ENCODE data around the gene NFIX.

The NFIX gene

DNA sequence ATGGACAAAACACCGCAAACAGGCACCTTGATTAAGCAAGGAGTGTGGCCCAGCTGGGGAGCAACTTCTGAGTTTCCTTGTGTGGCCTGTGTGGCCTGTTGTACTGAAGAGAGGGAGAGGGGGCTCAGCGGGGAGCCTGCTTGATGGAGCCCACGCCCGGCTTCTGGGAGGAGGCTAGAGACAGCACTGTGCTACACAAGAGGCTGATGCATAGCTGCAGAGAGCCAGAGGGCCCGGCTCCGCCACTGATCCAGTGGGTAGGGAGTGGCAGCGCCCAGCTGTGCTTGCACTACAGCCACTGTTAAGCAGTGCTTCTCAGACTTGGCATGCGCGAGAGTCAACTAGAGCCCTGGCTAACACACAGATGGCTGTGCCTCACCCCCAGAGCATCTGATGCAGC, 88.4 kb downstream of the NFIX start:
- DNase-seq (ENCODE audit: low read depth): no peak
- TF ChIP-seq, protein P1, sequence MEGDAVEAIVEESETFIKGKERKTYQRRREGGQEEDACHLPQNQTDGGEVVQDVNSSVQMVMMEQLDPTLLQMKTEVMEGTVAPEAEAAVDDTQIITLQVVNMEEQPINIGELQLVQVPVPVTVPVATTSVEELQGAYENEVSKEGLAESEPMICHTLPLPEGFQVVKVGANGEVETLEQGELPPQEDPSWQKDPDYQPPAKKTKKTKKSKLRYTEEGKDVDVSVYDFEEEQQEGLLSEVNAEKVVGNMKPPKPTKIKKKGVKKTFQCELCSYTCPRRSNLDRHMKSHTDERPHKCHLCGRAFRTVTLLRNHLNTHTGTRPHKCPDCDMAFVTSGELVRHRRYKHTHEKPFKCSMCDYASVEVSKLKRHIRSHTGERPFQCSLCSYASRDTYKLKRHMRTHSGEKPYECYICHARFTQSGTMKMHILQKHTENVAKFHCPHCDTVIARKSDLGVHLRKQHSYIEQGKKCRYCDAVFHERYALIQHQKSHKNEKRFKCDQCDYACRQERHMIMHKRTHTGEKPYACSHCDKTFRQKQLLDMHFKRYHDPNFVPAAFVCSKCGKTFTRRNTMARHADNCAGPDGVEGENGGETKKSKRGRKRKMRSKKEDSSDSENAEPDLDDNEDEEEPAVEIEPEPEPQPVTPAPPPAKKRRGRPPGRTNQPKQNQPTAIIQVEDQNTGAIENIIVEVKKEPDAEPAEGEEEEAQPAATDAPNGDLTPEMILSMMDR (IDR thresholded peaks at IDR 0.05; ENCODE audit: insufficient read depth, low read depth, low read length, missing control alignments): no peak
- no peak overlapping the region for H3K4me3 ChIP-seq (ENCODE audit: low read length)

DNA sequence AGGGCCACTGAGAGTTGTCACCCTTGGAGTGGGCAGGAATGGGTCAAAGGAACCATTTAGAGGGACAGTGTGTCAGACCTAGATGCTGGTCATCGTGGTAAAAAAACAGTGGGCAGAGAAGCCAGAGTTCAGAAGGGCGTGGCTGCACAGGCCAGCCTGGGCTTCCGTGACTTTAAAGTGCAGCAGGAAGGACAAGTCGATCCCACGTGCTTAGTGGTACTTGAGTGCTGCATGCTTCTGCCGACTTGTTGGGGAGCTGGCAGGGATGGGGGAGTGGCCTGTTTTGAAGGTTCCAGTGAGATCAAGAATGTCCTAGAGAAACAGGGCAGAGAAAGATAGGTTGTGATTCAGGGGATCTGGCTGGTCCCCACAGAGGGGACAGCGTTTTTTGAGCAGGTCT, 90.4 kb downstream of the NFIX start:
- no peak for DNase-seq (ENCODE audit: low read depth)
- TF ChIP-seq, protein P1 (IDR thresholded peaks at IDR 0.05; ENCODE audit: insufficient read depth, low read depth, low read length, missing control alignments): no peak
- H3K4me3 ChIP-seq (ENCODE audit: low read length): no peak overlapping the region

DNA sequence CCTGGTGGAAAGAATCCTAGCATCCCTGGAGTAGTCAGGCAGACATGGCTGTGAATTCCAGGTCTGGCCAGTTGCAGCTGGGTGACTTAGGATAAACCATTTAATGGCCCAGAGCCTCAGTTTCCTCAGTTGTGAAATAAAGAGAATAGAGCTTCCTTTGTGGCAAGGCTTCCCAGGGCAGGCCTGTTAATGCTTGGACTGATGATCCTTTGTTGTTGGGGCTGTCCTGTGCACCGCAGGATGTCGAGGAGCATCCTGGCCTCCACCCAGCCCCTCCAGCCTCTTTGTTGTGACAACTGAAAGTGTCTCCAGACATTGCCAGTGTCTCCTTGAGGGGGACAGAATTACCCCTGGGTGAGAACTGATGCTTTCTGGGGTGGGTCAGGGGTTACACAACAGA, 91.1 kb downstream of the NFIX start:
- DNase-seq (ENCODE audit: low read depth): no peak
- no peak overlapping the region for H3K4me3 ChIP-seq (ENCODE audit: low read length)
- TF ChIP-seq, protein P1 (IDR thresholded peaks at IDR 0.05; ENCODE audit: insufficient read depth, low read depth, low read length, missing control alignments): no peak

DNA sequence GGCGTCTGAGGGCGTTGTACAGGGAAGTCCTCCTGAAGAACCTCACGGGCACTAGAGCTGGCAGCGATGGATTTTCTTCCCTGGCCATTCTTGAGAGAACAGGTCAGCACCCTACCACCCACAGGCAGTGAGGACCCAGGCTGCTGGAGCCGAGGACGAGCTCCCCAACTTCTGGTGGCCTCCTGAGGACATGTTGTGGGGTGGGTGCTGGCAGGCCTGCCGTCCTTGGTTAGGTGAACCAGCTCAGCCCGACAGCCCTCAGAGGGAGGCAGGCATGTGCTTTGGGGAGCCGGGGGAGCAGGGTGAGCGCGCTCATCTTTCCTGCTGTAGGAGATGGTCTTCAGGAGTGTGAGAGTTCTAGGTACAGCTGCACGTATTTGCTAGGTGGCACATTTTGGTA, 92.0 kb downstream of the NFIX start:
- no peak overlapping the region for H3K4me3 ChIP-seq (ENCODE audit: low read length)
- DNase-seq (ENCODE audit: low read depth): no peak
- TF ChIP-seq, protein P1 (IDR thresholded peaks at IDR 0.05; ENCODE audit: insufficient read depth, low read depth, low read length, missing control alignments): no peak

DNA sequence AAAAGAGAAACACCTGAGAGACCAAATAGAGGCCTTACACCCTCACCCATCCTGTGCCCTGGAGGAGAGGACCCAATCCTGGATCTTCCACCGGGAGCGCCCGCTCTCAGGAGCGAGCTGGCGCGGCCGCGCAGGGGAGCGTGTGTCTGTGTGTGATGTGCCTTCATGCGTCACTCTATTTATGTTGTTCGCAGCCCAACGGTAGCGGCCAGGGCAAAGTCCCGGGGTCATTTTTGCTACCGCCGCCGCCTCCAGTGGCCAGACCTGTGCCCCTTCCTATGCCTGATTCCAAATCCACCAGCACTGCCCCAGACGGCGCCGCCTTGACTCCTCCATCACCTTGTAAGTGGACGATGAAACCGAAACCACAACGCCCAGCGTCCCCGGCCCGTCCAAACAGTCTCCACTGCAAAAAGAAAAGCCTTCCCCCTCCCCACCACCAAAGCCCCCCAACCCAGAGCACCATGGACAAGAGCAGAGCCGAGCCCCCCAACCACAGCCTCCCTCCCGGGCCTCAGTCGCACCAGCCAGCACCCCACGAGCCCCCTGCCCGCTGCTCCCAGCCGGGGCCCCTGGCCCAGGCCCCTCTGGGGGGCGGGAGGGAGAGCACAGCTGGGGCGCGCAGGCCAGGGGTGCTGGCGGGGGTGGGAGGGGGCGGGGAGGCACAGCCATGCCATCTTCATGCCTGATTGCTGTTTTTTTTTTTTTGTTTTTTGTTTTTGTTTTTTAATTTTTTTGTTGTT, 92.7 kb downstream of the NFIX start:
- TF ChIP-seq, protein P1 (IDR thresholded peaks at IDR 0.05; ENCODE audit: insufficient read depth, low read depth, low read length, missing control alignments): no peak
- no peak overlapping the region for H3K4me3 ChIP-seq (ENCODE audit: low read length)
- no peak for DNase-seq (ENCODE audit: low read depth)

DNA sequence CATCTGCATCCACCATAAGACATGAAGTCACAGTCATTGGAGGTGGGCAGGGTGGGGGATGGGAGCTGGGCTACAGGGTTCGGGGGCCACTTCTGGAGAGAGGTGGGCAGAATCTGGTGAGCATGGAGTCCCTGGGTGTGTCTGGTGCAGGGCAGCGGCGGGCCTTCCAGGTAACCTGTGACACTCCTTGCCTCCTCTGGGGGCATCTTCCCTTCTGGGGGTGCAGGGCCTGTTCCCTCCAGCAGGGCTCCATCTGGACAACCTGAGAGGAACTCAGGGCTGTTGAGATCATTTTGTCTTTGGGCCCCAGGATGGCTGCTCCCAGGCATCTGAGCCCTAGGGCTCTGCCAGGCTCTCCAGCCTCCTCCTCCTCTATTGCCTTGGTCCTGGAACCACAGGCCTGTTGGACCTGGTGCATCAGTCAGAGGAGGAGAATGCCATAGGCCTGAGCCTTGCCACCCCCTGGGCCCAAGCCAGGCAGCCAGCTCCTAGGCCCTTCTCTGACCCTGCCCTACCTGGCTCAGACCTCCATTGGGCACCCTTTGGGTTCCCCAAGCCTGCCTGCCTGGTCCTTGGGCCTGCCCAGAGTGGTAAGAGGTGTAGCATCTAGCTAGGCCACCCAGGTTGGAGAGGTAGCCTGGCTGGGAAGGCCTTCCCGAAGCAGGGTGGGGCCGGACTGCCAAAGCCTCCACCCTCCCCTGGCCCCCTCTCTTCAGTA, 94.0 kb downstream of the NFIX start:
- DNase-seq (ENCODE audit: low read depth): no peak
- TF ChIP-seq, protein P1 (IDR thresholded peaks at IDR 0.05; ENCODE audit: insufficient read depth, low read depth, low read length, missing control alignments): peak; percentile 26
- H3K4me3 ChIP-seq (ENCODE audit: low read length): no peak overlapping the region
